K562 (cell line): ENCODE results near the gene SCNN1A. TPM values are rescaled to one million over a fixed set of nuclear protein-coding genes. Genes with fewer than 3 reads are reported as not detected.

Experiments
- BCL6 ChIP-seq: fragments of 250-450 bp; sonication (Bioruptor Pico); IDR thresholded peaks from 2 replicates; pipeline ENCODE4 v1.4.0; 2020
- CBFA2T3 ChIP-seq: fragments of 450-650 bp; IDR thresholded peaks from 2 replicates; pipeline ENCODE4 v1.6.1; 2017
- CC2D1A ChIP-seq: fragments of 450-650 bp; IDR thresholded peaks from 2 replicates; pipeline ENCODE4 v1.6.1; 2017; ENCODE audit warnings: mild to moderate bottlenecking
- CCAR2 ChIP-seq: fragments of 200-400 bp; formaldehyde crosslinking; IDR thresholded peaks from 2 replicates; pipeline ENCODE4 v1.6.1; 2017; ENCODE audit warnings: mild to moderate bottlenecking, low read depth, low read length
- CTBP1 ChIP-seq: fragments of 450-650 bp; IDR thresholded peaks from 2 replicates; pipeline ENCODE4 v1.6.1; 2016; ENCODE audit warnings: borderline replicate concordance
- ETS1 ChIP-seq: conservative IDR thresholded peaks from 2 replicates; pipeline ENCODE4 v1.6.1; 2011; ENCODE audit warnings: low read depth, mild to moderate bottlenecking, low read length; ENCODE audit not compliant: control insufficient read depth
- FOS ChIP-seq: IDR thresholded peaks from 3 replicates; pipeline ENCODE4 v1.6.1; 2011; ENCODE audit not compliant: insufficient read length; ENCODE audit errors: extremely low read depth
- FOXJ2 ChIP-seq: fragments of 200-800 bp; sonication (Bioruptor generic); IDR thresholded peaks from 2 replicates; pipeline ENCODE4 v1.6.1; 2016; ENCODE audit warnings: missing genetic modification characterization, missing compliant biosample characterization
- GTF2F1 ChIP-seq: IDR thresholded peaks from 2 replicates; pipeline ENCODE4 v1.6.1; 2011; ENCODE audit warnings: low read depth, low read length, improper control_type of control experiment
- ILK ChIP-seq: fragments of 450-650 bp; IDR thresholded peaks from 2 replicates; pipeline ENCODE4 v1.6.1; 2016; ENCODE audit warnings: missing genetic modification characterization, low read depth, mild to moderate bottlenecking, missing compliant biosample characterization, moderate library complexity, borderline replicate concordance
- MBD2 ChIP-seq: sonication (generic); IDR thresholded peaks from 2 replicates; pipeline ENCODE4 v1.6.1; 2016; ENCODE audit warnings: low read depth, borderline replicate concordance
- NFIC ChIP-seq: fragments of 450-650 bp; IDR thresholded peaks from 2 replicates; pipeline ENCODE4 v1.6.1; 2017; ENCODE audit warnings: mild to moderate bottlenecking, inconsistent platforms
- PKNOX1 ChIP-seq: fragments of 450-650 bp; IDR thresholded peaks from 2 replicates; pipeline ENCODE4 v1.6.1; 2016
- PRMT5 ChIP-seq: sonication (generic); formaldehyde crosslinking; IDR thresholded peaks from 2 replicates; pipeline ENCODE4 v1.5.0; 2020; ENCODE audit warnings: missing genetic modification reagents
- SAFB ChIP-seq: fragments of 200-400 bp; formaldehyde crosslinking; IDR thresholded peaks from 2 replicates; pipeline ENCODE4 v1.6.1; 2017; ENCODE audit warnings: low read depth, low read length, borderline replicate concordance
- TAF1 ChIP-seq: IDR thresholded peaks from 2 replicates; pipeline ENCODE4 v1.6.1; 2011; ENCODE audit warnings: mild to moderate bottlenecking, low read length, moderate library complexity; ENCODE audit not compliant: insufficient read depth, control insufficient read depth, severe bottlenecking; ENCODE audit errors: extremely low read depth
- TCF7 ChIP-seq: sonication (generic); IDR thresholded peaks from 2 replicates; pipeline ENCODE4 v1.6.1; 2016; ENCODE audit warnings: antibody characterized with exemption, borderline replicate concordance
- VEZF1 ChIP-seq: fragments of 200-800 bp; sonication (Bioruptor generic); IDR thresholded peaks from 2 replicates; pipeline ENCODE4 v1.6.1; 2017; ENCODE audit warnings: missing genetic modification characterization, missing compliant biosample characterization
- YBX1 ChIP-seq: fragments of 450-650 bp; IDR thresholded peaks from 2 replicates; pipeline ENCODE4 v1.7.1; 2016; ENCODE audit warnings: mild to moderate bottlenecking
- ZBTB5 ChIP-seq: fragments of 450-650 bp; IDR thresholded peaks from 2 replicates; pipeline ENCODE4 v1.6.1; 2017; ENCODE audit warnings: antibody characterized with exemption
- ZNF239 ChIP-seq: fragments of 250-450 bp; sonication (Bioruptor Pico); IDR thresholded peaks from 2 replicates; pipeline ENCODE4 v1.4.0; 2020; ENCODE audit warnings: mild to moderate bottlenecking
- ZNF347 ChIP-seq: fragments of 450-650 bp; formaldehyde crosslinking; IDR thresholded peaks from 2 replicates; pipeline ENCODE4 v1.4.0; 2020; ENCODE audit warnings: low read depth, mild to moderate bottlenecking, moderate library complexity
- polyA plus RNA-seq, 8 experiments: library from polyadenylated mRNA; depleted of rRNA in 4 of 8; stranded (reverse) in 5 of 8; unstranded in 3 of 8; fragments of >200 nt; fragmentation: Nextera tagmentation in 2 of 8; fragmentation: Illumina TruSeq in 1 of 8; extraction: Ambion mirVana in 2 of 8; extraction: Trizol in 1 of 8; gene quantifications; 2 replicates each; pipeline versions ENCODE4 v1.2.1 to v1.2.3, GENCODE V29; 2011 to 2014; ENCODE audit warnings: inconsistent platforms in 1 of 8, missing spikeins in 1 of 8
- total RNA-seq, 7 experiments: library from RNA; depleted of rRNA in 6 of 7; stranded (reverse); fragments of >200 nt in 6 of 7; fragmentation: Illumina TruSeq in 2 of 7; extraction: Trizol in 2 of 7; gene quantifications; 2 replicates each; pipeline versions ENCODE4 v1.2.1 to v1.2.3, GENCODE V29; 2011 to 2021; ENCODE audit warnings: low replicate concordance in 1 of 7

The SCNN1A gene
- total and polyA plus RNA-seq, 9 of the 15 experiments (the other 6 are each of a cell fraction or from before 2014, with no cell fraction given) = 0.15 to 0.49 (median 0.32) TPM; not detected in 5

- TF ChIP-seq YBX1 (no peak), TAF1 (peak; percentile 25), ZBTB5 (no peak), ILK (no peak), SAFB (no peak), CBFA2T3 (peak; percentile 97), TCF7 (no peak), GTF2F1 (no peak), FOXJ2 (tag) (no peak), CTBP1 (peak; percentile 86), CCAR2 (no peak), VEZF1 (peak; percentile 56), FOS (peak; percentile 70), MBD2 (peak; percentile 66; the same call in 1 of the 2 replicates), NFIC (peak; percentile 81), ZNF347 (CRISPR knock-in tag) (no peak), ETS1 (no peak), ZNF239 (CRISPR knock-in tag) (no peak), PKNOX1 (peak; percentile 90), BCL6 (CRISPR knock-in tag) (no peak), CC2D1A (peak; percentile 62; the same call in 1 of the 2 replicates), PRMT5 (CRISPR knock-in tag) (no peak)
Observed at GRCh38 chr12:6345319-6346091, 29.9 kb downstream of the SCNN1A start (continued).
